A549 treated with DMSO at 1 μM for 4 hours (cell line): ENCODE measurements around the gene GTF3C6. TPM values are rescaled to one million over a fixed set of nuclear protein-coding genes. Genes with fewer than 3 reads are reported as not detected.

Experiments
- total RNA-seq: library from RNA; stranded (reverse); fragments of 200-300 nt; extraction: Qiagen RNA extraction; gene quantifications from 5 replicates; pipeline ENCODE4 v1.2.3, GENCODE V29; 2022; ENCODE audit warnings: low read depth

Gene GTF3C6, protein sequence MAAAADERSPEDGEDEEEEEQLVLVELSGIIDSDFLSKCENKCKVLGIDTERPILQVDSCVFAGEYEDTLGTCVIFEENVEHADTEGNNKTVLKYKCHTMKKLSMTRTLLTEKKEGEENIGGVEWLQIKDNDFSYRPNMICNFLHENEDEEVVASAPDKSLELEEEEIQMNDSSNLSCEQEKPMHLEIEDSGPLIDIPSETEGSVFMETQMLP
- 79.7 to 88.8 TPM (median 83.8 TPM) in 5 replicates for total RNA-seq

GRCh38 chr6:110958329-110959192 lies at the start of gene GTF3C6:
Gene GTF3C6 (plus strand): TSS chr6:110958706. CDS start chr6:110958770, 64 bp downstream.

Other genes with a start within 250 kb of the GTF3C6 start
- gene CDK19, start 143.2 kb upstream of the GTF3C6 start, total RNA-seq, result 3.5 to 6.9 TPM (median 5.2 TPM) in 5 replicates
- 130 to 162 TPM (median 146 TPM) in 5 replicates for gene AMD1, start 83.9 kb upstream of the GTF3C6 start, total RNA-seq
- 26.4 to 33.7 TPM (median 30.8 TPM) in 5 replicates for gene RPF2, start 23.3 kb downstream of the GTF3C6 start, total RNA-seq
- 0.28 to 0.54 TPM (median 0.46 TPM) in 5 replicates for gene SLC16A10, start 128.8 kb downstream of the GTF3C6 start, total RNA-seq